GM12878 (cell line): ENCODE results near the gene KHK. TPM values are rescaled to one million over a fixed set of nuclear protein-coding genes. Genes with fewer than 3 reads are reported as not detected.

Experiments used
- ATAC-seq: fragments of 200-7000 bp; cut with Tn5 transposase; 3 replicates; pipeline ENCODE4 v1.9.1; 2020; ENCODE audit warnings: mild to moderate bottlenecking, moderate library complexity
- BruUV-seq: library from RNA; stranded (reverse); fragments of 400-500 nt; replicated peaks from 2 replicates; lab custom pipeline; 2021; lab: Mats Ljungman, UMichigan
- CTCF ChIA-PET: fragments of 300-600 bp; sonication (Branson Sonifier 250); formaldehyde crosslinking; extraction: SDS; loops from one replicate; lab custom pipeline; 2021; ENCODE audit warnings: inconsistent platforms; lab: Yijun Ruan, JAX
- POLR2A ChIA-PET: fragments of 350-600 bp; formaldehyde crosslinking; extraction: SDS; loops from one replicate; lab custom pipeline; 2021; ENCODE audit warnings: inconsistent platforms; lab: Charles Lee
- RAD21 ChIA-PET: fragments of 300-600 bp; sonication (Branson Sonifier 250); formaldehyde crosslinking; loops from one replicate; lab custom pipeline; 2023; ENCODE audit warnings: antibody characterized with exemption; ENCODE audit not compliant: unreplicated experiment; lab: Charles Lee
- SMC1A ChIA-PET: fragments of 300-600 bp; sonication (Branson Sonifier 250); formaldehyde crosslinking; loops from one replicate; lab custom pipeline; 2023; ENCODE audit not compliant: unreplicated experiment, uncharacterized antibody; lab: Charles Lee
- DNase-seq: peaks from one replicate; pipeline ENCODE4 v3.0.0-alpha.2; 2011; ENCODE audit warnings: low read depth, low spot score
- FAIRE-seq: peaks from 3 replicates; lab custom pipeline; 2011; peaks lifted over from hg19 to GRCh38; lab: Jason Lieb, UNC
- H2AFZ ChIP-seq: 2 replicates; pipeline ENCODE4 v1.6.0; 2011; ENCODE audit warnings: low read depth, low read length, control low read depth; ENCODE audit not compliant: control insufficient read depth
- H3K27ac ChIP-seq: 2 replicates; pipeline ENCODE4 v1.5.1; 2011; ENCODE audit warnings: control low read depth; ENCODE audit not compliant: control insufficient read depth, insufficient read depth
- H3K27me3 ChIP-seq, 2 experiments: replicated peaks in 1 of 2; 2 replicates each; pipeline versions ENCODE4 v1.6.0 to v1.6.1; 2011; ENCODE audit warnings: low read length in 1 of 2; ENCODE audit not compliant: control insufficient read depth in 2 of 2, insufficient read depth in 2 of 2
- H3K36me3 ChIP-seq, 2 experiments: 2 replicates each; pipeline ENCODE4 v1.5.1; 2011; ENCODE audit warnings: low read length in 1 of 2; ENCODE audit not compliant: control insufficient read depth in 2 of 2, insufficient read depth in 2 of 2
- H3K4me1 ChIP-seq: 2 replicates; pipeline ENCODE4 v1.6.1; 2011; ENCODE audit warnings: mild to moderate bottlenecking, low read length, moderate library complexity, mixed read lengths; ENCODE audit not compliant: control insufficient read depth, insufficient read depth
- H3K4me2 ChIP-seq: 2 replicates; pipeline ENCODE4 v1.6.0; 2011; ENCODE audit warnings: control low read depth; ENCODE audit not compliant: control insufficient read depth, insufficient read depth
- H3K4me3 ChIP-seq: fragments of 200-600 bp; sonication (generic); 2 replicates; pipeline ENCODE4 v1.5.1; 2016
- H3K79me2 ChIP-seq: 2 replicates; pipeline ENCODE4 v1.6.0; 2011; ENCODE audit warnings: low read length; ENCODE audit not compliant: control insufficient read depth, insufficient read depth
- H3K9ac ChIP-seq: 2 replicates; pipeline ENCODE4 v1.8.0; 2011; ENCODE audit warnings: low read length, control low read depth, mixed read lengths; ENCODE audit not compliant: control insufficient read depth, insufficient read depth
- H3K9me3 ChIP-seq: replicated peaks from 3 replicates; pipeline ENCODE4 v1.5.1; 2011; ENCODE audit warnings: mild to moderate bottlenecking, low read length; ENCODE audit not compliant: control insufficient read depth, insufficient read depth
- H4K20me1 ChIP-seq: 2 replicates; pipeline ENCODE4 v1.6.0; 2011; ENCODE audit not compliant: control insufficient read depth, insufficient read depth
- BCLAF1 ChIP-seq: fragments of 450-650 bp; IDR thresholded peaks from 2 replicates; pipeline ENCODE4 v1.6.1; 2017; ENCODE audit warnings: antibody characterized with exemption, mild to moderate bottlenecking, moderate library complexity
- CEBPB ChIP-seq, 2 experiments: fragments of 150-350 bp in 1 of 2; IDR thresholded peaks; 2 replicates each; pipeline ENCODE4 v1.6.1; 2012 to 2014; ENCODE audit warnings: low read depth in 2 of 2, low read length in 2 of 2, borderline replicate concordance in 1 of 2, inconsistent platforms in 1 of 2
- POLR2AphosphoS2 ChIP-seq: IDR thresholded peaks from 2 replicates; pipeline ENCODE4 v1.6.1; 2011; ENCODE audit warnings: low read depth, mild to moderate bottlenecking, low read length, improper control_type of control experiment, moderate library complexity
- POU2F2 ChIP-seq: IDR thresholded peaks from 3 replicates; pipeline ENCODE4 v1.6.1; 2011; ENCODE audit warnings: low read depth, mild to moderate bottlenecking, low read length, borderline replicate concordance
- TARDBP ChIP-seq: IDR thresholded peaks from 2 replicates; pipeline ENCODE4 v1.6.1; 2016; ENCODE audit warnings: borderline replicate concordance
- YBX1 ChIP-seq: fragments of 450-650 bp; IDR thresholded peaks from 2 replicates; pipeline ENCODE4 v1.6.1; 2016; ENCODE audit warnings: antibody characterized with exemption
- ZNF207 ChIP-seq: fragments of 450-650 bp; IDR thresholded peaks from 2 replicates; pipeline ENCODE4 v1.6.1; 2014; ENCODE audit warnings: antibody characterized with exemption, mild to moderate bottlenecking, borderline replicate concordance
- WGBS: methylation state at CpG from one replicate; pipeline ENCODE4 v1.1.6; 2016; ENCODE audit warnings: low lambda C conversion rate; ENCODE audit not compliant: insufficient replicate concordance, insufficient coverage; ENCODE audit errors: missing lambda C conversion rate; 5-methylcytosine and 5-hydroxymethylcytosine counted together
- in situ Hi-C: fragments of 300-500 bp; cut with MboI; formaldehyde crosslinking; loops from 9 replicates; pipeline ENCODE4 v1.14.3; 2018; ENCODE audit warnings: mixed read lengths
- intact Hi-C: fragments of 100-400 bp; cut with micrococcal nuclease; formaldehyde crosslinking; loops from one replicate; pipeline ENCODE4 v1.14.2; 2022; ENCODE audit not compliant: unreplicated experiment
- polyA plus RNA-seq, 11 experiments: library from polyadenylated mRNA; depleted of rRNA in 4 of 11; unstranded in 6 of 11; stranded (reverse) in 5 of 11; fragments of >200 nt; fragmentation: Nextera tagmentation in 4 of 11; fragmentation: Illumina TruSeq in 1 of 11; extraction: Ambion mirVana in 4 of 11; extraction: Trizol in 1 of 11; gene quantifications; 1 replicate in 1 of 11; 2 replicates in 10 of 11; pipeline versions ENCODE4 v1.2.1 to v1.2.3, GENCODE V29; 2011 to 2016; ENCODE audit warnings: inconsistent platforms in 2 of 11, missing spikeins in 2 of 11, low read depth in 1 of 11
- total RNA-seq, 4 experiments: library from RNA; depleted of rRNA in 3 of 4; stranded (reverse); fragments of >200 nt in 3 of 4; fragmentation: Illumina TruSeq in 1 of 4; extraction: Trizol in 1 of 4; gene quantifications; 2 replicates each; pipeline versions ENCODE4 v1.2.1 to v1.2.3, GENCODE V29; 2013 to 2021

Gene KHK
- total and polyA plus RNA-seq, 10 of the 15 experiments (the other 5 are each of a cell fraction or from before 2014, with no cell fraction given) = 0.31 to 11.8 (median 3.9) TPM

- TF ChIP-seq ZNF207 = no peak
- TF ChIP-seq POU2F2 = no peak
- TF ChIP-seq CEBPB (IDR thresholded peaks at IDR 0.05; ENCODE audit: borderline replicate concordance in 1 of 2, low read depth in 2 of 2, low read length in 2 of 2) = no peak
- TF ChIP-seq TARDBP = no peak
These were observed 19.4 kb downstream of the KHK start (continued) for GRCh38 chr2:27105981-27106380.

DNA sequence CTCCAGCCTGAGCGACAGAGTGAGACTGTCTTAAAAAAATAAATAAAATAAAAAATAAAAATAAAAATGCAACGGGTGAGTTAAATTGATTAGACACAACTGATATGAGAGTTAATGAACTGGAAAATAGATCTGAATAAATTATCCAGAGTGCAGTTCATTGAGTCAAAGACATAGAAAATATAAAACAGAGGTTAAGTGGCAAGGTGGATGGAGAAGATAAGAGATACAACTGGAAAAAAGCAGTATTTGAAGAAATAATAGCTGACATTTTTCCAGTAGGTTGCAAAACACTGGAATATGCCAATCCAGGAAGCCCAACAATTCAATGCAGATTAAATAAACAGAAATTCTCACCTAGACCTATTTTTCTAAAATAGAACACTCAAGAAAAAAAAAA, 21.6 kb downstream of the KHK start:
- ATAC-seq (no peak), FAIRE-seq (no peak), DNase-seq (no peak)
- no peaks in the 10 kb centered on the region for H3K4me1 ChIP-seq
- TF ChIP-seq POLR2AphosphoS2 (no peak), BCLAF1 (no peak), YBX1 (no peak)
- ChIA-PET POLR2A (no interaction called here), CTCF (interaction anchor here (0.6 to 1.6 kb wide), 3 partner anchors 25 to 198 kb away, joined by 3 read pairs; no protein-coding TSS in a partner anchor), RAD21 (no interaction called here), SMC1A (interaction anchor here (0.7 to 1.0 kb wide), 2 partner anchors 163 to 1047 kb away, joined by 3 read pairs; no protein-coding TSS in a partner anchor)
- no peaks in the 10 kb centered on the region; a peak in 2 of 4 replicates for H3K27me3 ChIP-seq
- H3K27ac ChIP-seq = no peak overlapping the region
- H3K36me3 ChIP-seq = no peaks in the 10 kb centered on the region
- H3K9me3 ChIP-seq = no peaks in the 10 kb centered on the region
- BruUV-seq = no TSS peak
- in situ Hi-C loops (no loop called here), intact Hi-C loops (no loop called here)
- H3K79me2 ChIP-seq = no peaks in the 10 kb centered on the region
- no peak overlapping the region for H3K4me2 ChIP-seq
- no peak overlapping the region for H3K4me3 ChIP-seq
- WGBS = 81% methylated on average over 2 of the region's 2 CpGs
- no peaks in the 10 kb centered on the region for H4K20me1 ChIP-seq
- no peak overlapping the region for H2AFZ ChIP-seq
- H3K9ac ChIP-seq = no peak overlapping the region
